ENCODE measurements around the gene MOB3A.
"Not testable (repeated sequence)": the region's sequence is repeated elsewhere in the genome, so short reads cannot be mapped to it uniquely, and the experiment has no call there.

Gene MOB3A

DNA sequence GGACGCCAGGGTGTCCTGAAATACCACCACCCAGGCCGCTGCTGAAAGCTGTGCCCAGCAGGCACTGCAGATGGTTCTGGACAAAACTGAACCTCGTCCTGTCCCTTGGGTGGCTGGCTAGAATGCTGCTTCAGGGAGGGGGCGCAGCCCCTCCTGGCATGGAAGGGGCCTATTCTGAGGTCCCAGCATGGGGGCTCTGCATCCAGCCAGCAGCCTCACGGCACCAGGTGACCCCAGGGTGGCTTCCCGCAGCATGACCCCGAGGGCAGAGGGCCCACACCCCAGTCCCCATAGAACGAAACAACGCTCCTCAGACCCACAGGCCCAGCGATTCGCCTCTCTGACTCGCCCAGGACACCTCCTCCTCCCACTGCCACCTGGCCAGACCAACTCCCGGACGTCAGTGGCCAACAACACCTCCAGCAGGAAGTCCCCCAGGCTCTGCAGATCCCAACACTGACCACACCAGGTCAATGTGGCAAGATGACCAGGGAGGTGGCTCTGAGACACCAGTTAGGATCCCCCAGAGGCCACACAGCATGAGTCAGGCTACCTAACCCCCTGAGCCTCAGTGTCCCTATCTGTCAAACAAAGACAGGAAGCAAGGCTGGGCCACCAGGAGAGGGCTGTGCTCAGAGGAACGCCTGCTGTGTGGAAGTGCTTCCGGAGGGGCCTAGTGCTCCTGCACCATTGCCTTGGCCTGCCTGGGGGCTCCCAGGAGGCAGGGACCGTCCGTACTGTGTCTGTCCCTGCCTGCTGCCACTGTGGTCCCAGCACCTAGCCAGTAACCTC is 51.2 kb downstream of the MOB3A start:
- peak; percentile 52 for DNase-seq

DNA sequence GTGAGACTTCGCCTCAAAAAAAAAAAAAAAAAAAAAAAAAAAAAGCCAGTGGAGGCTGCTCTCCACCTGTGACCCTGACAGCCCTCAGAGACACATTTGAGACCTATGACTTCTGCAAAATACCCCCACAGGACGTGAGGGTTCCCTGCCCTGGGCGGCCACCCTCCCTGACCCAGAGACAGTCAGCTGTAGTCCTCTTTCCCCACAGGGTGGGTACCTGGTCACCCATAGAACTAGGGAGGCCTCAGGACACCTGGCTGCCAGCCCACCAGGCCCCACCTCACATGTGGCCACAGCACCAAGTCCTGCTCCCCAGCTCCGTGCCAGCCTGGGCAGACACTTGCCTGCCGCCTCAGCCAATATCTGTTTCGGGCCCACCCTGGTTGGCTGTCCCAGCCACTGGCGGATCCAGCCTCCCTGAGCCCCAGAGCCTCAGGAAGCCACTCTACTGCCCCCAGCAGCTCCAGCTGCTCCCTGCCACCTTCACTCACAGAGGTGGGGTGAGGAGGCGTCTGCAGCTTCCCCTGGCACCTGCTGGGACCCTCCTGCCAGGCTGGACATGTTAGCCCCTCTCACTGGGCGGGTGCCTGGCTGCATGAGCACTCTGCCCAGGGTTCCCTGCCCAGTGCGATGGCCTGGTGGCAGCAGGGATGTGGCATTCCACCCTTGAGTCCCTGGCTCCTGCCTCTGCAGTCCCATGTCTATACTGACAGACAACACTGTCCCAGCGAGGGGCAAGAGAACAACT is 52.0 kb downstream of the MOB3A start:
- no peak for DNase-seq

DNA sequence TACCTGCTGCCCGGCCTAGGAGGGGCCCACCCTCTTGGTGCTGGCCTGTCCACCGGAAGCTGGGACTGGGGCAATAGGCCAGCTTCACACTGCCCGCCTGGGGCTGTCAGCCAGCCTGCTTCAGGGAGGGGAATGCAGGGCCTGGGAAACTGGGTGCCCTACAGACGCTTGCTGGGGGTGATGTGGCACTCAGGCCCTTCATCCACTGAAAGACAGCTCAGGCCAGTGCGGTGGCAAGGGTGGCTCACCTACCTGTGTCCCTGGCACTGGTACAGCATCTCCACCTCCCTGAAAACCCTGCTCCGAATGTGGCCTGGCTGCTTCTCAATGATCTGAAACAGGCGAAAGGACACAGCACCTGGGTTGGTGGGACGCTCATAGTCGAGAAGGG is 52.9 kb downstream of the MOB3A start:
- DNase-seq: peak; percentile 48

DNA sequence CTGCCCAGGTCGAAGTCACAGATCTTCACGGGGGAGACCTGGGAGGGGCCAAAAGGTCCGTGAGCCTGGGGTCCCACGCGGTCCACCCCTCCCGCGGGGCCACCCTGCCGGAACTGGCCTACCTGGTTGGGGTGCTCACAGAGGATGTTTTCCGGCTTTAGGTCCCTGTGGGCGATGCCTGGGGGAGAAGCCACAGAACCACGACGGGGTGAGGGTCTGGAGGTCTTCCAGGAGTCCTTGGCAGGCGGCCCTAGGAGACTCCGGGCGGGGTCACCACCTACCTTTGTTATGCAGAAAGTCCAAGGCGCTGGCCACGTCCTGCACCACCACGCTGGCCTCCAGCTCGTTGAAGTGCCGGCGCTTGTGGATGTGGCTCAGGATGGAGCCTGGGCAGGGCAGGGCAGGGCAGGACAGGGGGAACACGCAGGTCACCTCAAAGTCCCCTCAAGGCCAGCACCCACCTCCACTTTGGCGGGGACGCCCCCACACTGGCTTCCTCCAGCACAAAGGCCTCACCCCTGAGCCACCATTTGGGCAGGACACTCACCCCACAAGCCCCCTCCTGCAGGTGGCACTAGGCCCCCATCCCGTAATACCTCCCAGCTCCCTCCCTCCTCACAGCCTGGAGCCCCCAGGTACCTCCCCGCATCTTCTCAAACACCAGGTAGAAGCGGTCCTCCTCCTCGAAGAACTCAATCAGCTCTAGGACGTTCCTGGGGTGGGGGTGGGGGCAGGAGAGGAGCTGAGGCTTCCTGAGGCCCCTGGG is 53.5 kb downstream of the MOB3A start:
- no peak for DNase-seq

DNA sequence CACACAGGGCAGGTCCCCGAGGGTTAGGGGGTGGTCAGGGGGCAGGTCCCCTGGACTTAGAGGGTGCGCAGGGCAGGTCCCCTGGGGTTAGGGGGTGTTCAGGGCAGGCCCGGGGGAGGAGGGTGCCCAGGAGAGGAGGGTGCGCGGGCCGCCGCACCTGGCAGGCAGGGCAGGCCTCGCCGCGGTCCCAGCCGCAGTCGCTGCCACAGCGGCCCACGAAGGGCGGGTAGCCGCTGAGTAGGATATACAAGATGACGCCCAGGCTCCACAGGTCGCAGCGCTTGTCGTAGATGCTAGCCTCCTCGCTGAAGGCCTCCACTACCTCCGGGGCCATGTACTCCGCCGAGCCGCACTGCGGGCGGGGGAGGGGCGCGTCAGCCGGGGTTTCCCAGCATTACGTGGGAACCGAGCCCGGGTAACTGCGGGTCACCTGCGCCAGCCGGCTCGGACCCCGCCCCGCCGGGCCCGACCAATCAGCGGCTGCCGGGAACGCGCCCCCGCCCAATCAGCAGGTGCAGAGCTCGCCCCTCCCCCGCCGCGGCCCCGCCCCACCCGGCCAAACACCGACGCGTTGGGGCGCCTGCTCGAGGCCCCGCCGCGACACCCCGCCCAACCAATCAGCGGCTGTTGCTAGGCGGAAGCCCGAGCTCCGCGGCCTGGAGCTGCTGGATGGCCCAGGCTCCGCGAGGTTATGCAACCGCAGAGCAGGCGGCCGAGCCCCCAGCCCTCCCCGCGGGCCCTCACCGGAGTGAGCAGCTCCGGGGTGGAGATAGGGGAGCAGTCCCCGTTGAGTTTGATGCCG is 54.2 kb downstream of the MOB3A start:
- DNase-seq: peak; percentile 98

DNA sequence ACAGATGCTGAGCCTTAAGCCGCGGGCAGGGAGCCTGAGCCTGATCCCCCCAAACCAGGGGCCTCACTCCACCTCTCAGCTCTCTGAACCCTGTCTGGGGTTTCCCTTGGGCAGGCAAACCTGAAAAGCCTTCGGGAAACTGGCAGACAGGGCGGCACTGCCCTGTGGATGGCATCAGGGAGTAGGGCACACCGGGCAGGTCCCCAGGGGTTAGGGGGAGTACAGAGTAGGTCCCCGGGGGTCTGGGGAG is 54.8 kb downstream of the MOB3A start:
- no peak for DNase-seq

DNA sequence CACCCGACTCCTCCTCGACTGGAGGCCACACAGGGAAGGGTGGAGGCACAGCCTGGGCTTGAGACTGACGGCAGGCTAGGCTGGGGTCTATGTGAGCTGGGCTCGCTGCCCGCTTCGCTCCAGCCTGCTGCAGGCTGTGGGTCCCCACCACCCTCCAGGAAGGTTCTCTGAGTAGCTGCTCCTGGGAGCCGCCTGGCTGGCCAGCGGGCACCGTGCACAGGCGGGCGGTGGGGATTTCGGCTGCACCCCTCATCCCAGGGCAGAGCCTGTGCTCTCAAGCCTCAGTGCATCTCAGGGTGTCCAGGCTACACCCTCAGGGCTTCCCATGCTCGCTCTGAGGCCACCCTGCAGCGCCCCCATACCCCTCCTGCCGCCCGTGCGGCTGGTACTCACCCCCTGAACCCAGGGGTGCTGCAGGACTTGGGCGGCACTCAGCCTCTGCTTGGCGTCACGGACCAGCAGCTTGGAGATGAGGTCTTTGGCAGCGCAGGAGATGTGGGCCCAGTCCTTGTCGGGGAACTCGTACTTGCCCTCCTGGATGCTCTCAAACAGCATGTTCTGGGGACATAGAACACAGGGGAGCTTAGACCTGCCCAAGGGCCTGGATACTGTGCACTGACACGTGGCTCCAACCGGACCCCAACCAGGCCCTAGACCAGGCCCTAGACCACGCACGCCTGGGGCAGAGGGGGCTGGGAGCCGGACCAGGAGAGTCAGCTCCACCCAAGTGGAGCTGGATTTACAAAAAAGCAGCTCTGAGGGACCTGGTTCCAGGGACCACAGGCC is 55.3 kb downstream of the MOB3A start:
- DNase-seq: no peak

DNA sequence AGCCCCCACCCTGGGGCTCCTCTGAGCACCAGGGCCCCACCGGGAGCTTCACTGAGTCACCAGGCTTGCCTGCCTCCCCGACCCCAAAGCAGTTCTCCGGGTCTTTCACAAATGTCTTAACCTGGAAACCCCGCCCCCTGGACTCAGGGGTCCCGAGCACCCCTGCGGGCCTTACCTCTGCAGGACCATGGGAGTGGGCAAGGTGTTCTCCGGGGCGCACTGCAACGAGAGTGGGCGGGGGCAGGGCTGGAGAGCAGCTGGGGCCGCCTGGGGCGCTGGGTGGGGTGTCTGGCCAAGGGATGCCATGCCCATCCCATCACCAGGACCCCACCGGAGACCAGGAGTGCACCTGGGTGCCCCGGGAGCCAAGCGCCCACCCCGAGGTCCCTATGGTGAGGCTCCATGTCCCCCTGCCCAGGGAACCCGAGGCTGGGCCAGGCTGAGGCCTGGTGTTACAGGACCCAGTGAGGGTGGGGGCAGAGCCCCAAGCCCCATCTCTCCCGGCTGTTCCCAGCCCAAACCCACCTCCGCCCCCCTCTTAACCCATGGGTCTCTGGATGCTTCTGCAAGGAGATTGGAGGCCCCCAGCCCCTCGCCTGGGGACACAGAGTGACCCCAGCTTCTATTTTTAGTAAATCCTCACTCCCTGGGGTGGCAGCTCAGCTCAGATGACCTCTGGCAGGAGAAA is 56.0 kb downstream of the MOB3A start:
- DNase-seq: no peak

DNA sequence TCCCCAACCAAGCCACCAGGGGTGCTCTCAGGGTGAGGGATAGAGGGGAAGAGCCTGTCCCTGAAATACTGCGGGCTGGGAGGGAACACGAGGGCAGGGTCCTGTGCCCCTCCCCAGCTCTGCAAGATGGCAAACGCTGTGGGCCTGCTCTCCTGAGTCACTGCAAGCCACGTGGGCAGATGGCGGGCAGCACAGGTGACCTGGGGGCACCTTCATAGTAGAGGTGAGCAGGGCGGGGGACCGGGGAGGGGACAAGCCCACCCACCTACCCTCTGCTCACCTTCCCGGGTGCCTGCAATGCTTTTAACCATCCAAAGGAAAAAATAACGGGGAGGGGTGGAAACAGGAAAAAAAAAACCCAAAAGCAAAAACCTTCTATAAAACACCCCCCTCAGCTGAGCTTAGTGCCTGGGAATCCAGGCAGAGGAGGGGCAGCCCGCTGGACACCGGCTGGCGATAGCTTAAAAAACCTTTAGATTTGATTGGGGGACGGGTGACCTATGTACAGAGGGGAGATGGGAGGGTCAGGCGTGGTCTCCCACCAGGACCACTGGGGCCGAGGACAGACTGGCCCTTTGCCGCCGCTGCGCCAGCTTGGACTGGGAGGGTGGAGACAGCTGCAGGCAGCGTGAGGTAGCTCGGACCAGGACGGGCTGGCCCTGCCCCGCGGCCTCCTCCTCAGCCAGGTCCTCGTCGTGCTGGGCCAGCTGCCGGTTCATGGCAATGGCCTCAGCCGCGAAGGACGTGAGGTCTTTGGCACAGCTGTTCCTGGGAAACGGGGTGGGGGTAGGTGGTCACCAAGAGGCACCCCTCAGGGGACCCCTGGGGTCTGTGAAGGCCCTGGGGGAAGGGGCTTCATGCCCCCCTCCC is 56.8 kb downstream of the MOB3A start:
- DNase-seq: peak; percentile 41

DNA sequence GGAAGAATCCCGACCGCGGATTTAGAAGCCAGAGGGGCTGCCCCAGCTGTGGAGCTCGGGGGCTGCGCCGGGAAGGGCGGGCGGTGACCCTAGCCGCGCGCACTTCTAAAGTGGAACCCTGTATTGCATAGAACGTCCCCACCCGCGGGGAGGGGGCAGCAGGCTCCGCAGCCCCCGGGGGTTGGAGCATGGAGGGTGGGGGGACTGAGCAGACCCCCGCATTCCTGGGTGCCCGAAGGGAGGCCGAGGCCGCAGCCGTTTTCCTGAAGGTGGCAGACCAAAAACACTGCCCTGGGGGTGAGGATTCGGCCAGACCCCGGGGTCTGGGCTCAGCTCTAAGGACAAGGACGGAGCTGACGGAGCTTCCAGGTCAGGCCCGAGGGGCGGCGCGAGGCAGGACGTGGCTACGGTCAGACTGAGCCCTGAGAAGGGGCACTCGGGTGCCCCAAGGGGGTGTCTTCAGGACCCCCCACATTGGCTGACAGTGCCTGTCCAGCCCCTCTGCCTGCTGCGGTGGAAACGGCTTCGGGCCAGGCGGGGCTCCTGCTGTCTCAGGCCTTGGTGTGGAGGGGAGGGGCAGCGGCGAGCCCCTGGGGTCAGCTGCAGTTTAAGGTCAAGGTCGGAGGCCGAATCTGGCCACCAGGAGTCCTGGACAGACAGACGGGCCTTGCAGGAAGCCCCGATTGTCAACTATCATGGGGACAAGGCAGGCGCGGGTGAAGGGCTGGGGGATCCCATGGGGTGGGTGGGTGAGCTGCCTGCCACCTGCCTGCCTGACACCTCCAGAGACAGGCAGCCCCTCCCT is 57.6 kb downstream of the MOB3A start:
- no peak for DNase-seq

DNA sequence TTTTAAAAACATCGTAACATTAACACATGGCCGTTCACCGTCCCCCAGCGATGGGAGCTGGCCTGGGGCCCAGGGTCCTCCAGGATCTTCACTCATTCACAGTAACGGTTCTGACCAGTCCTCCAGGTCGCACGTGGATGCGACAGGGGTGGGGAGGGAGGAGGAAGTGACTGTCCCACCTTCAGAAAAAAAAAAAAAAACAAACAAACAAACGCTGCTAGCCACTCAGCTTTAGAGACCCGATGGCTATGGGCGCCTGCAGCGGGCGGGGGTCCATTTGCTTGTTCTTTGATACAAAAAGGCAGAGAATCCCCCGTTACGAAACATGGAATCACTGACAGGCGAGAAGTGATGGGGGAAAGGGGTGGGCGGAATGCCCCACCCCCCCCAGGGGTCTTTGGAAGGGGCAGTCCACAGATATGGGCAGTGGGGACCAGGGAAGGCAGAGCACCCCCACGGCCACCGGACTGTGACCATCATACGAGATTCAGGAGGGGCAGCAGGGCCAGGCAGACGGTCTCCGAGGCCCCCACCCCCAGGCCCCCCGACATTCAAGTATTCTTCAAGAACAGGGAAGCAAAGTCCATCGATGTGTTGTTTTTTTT is 58.4 kb downstream of the MOB3A start:
- no peak for DNase-seq

DNA sequence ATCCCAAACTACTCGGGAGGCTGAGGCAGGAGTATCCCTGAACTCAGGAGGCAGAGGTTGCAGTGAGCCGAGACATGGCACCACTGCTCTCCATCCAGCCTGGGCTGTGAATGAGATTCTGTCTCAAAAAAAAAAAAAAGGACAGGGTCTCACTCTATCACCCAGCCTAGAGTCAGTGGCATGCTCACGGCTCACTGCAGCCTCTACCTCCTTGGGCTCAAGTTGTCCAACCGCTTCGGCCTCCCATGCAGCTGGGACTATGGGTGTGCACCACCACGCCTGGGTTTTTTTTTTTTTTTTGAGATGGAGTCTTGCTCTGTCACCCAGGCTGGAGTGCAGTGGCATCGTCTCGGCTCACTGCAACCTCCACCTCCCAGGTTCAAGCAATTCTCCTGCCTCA is 59.7 kb downstream of the MOB3A start:
- no peak for DNase-seq

DNA sequence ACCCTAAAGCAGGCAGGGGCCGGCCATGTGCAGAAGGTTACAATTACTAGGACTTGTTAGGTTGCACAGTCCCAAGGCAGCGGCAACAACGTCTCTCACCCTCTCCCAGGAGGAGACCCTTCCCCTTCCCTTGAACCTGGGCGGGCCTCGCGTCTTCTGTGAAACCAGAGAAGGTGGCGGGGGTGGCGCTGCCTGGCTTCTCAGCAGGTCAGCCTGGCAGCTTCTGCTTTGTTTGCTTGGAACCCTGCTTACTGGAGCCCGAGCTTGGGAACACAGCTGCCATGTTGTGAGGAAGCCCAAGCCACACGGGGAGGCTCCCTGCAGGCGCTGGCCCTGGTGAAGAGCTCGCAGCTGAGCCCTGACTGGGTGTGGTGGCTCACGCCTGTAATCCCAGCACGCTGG is 60.5 kb downstream of the MOB3A start:
- DNase-seq: no peak

DNA sequence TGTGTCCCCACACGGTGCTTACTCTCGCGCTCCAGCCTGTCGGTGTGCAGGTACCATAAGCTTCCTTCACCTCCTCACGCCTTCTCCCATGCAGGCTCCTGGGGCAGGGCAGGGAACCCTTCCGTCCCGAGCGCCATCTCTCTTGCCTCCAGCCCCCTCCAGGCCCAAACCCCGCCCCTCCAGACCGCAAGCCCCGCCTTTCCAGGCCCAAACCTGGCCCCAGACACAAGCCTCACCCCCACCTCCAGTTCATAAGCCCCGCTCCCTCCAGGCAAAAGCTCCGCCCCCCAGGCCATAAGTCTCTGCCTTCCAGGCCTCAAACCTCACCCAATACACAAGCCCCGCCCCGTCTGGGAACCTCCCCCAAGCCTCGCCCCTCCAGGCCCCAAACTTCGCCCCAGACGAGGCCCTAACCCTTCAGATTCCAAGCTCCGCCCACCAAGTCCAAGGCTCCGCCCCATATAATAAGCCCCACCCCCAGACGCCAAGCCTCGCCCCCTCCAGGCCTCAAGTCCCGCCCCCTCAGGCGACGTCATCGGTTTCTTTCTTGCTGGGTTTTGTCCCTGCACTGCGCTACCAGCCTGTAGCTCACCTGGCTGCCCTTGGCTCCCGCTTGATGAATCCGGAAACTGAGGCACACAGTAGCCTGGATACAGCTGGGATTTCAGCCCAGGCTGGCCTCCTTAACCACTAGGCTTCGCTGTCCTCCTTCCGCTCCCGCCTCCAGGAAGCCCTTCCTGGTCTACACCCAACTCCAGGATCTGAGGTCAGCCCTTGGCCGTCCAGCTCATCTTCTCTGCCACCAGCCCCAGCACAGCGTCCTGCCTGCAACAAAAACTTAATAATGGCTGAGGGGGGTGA is 61.2 kb downstream of the MOB3A start:
- no peak for DNase-seq

DNA sequence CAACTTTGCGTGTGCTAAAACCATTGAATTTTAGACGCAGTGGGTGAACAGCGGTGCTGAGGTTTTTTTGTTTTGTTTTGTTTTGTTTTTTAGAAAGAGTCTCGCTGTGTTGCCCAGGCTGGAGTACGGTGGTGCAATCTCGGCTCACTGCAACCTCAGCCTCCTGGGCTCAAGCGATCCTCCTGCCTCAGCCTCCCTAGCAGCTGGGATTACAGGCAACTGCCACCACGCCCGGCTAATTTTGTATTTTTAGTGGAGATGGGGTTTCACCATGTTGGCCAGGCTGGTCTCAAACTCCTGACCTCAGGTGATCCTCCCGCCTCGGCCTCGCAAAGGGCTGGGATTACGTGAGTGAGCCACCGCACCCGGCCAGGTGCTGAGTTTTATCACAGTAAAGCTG is 61.9 kb downstream of the MOB3A start:
- DNase-seq: not testable (repeated sequence)

DNA sequence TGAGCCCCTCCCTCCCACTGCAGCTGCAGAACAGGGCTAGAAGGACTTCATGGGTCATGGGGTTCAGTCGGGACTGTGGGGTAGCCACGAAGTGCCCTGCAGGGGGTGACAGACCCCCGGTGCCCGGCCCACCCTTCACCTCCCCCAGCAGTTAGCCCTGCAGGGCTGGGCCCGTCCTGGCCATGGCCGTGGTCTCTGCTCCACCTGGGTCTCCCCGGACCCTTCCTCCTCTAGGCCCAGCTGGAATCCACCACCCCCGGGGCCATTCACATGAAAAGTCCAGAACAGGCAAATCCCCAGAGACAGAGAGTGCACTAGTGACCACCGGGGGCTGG is 62.3 kb downstream of the MOB3A start:
- DNase-seq: peak; percentile 41

DNA sequence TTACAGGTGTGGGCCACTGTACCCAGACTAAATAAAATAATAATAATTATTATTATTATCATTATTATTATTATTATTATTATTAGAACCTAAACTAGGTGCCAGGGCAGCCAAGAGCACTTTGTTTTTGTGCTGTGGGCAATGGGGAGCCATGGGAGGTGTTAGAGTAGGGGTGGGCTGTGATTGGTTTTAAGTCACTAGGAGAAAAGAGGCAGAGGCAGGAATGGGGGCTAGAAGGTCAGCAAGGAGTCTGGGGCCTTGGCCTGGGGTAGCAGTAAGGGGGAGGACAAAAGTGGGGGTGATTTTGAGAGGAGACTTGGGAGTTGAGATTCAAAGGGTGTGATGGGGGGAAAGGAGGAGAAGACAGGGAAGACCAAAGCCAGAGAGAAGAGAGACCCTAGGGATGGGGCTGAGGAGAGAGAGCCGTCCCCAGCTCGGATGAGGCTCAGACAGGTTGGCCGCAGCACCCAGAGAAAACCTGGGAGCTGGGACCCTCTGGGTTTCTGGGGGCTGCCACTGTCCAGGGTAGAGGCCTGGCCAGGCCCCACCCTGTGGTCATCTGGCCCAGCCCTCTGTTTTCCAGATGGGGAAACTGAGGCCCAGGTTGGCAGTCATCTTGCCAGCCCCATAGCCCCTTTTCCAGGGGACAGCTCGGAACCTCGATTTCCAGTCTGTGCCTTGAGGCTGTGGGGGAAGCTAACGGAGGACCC is 62.9 kb downstream of the MOB3A start:
- DNase-seq: no peak

Data from islet precursor cell (in vitro differentiated cells).